Measurements from ENCODE around the gene CDK13.

GRCh38 chr7:40101201-40101600 is 151.1 kb downstream of the CDK13 start:
- no peak for TF ChIP-seq GATA2 (IDR thresholded peaks at IDR 0.05; ENCODE audit: low read depth, low read length)
- TF ChIP-seq GATA3 (IDR thresholded peaks at IDR 0.05; ENCODE audit: low read depth, low read length), result no peak
